ENCODE data around the gene FUOM. TPM values are rescaled to one million over a fixed set of nuclear protein-coding genes. Genes with fewer than 3 reads are reported as not detected.

Gene FUOM
- total RNA-seq, 3 donors from 2014 or later, result 13.8 to 31.5 (median 31.2) TPM

GRCh38 chr10:133396035-133396624, 38.3 kb upstream of the FUOM start:
- intact Hi-C loops (cut with DNase I; ENCODE audit: low total_unique reads), result no loop called here
- Histone ChIP-seq H3K27ac (no peak overlapping the region), H3K27me3 (no peaks in the 10 kb centered on the region), H3K36me3 (no peaks in the 10 kb centered on the region), H3K9me3 (no peaks in the 10 kb centered on the region), H3K4me1 (peaks cover 3 to 8% of the 10 kb centered on the region in 2 donors), H3K4me3 (no peak overlapping the region)
- DNase-seq (ENCODE audit: low spot score in 2 of 2), result no peak
- TF ChIP-seq CTCF (IDR thresholded peaks at IDR 0.05) (no peak), POLR2A (IDR thresholded peaks at IDR 0.05) (no peak), POLR2AphosphoS5 (IDR thresholded peaks at IDR 0.05) (no peak)

GRCh38 chr10:133394801-133395221, 37.0 kb upstream of the FUOM start:
- DNase-seq (ENCODE audit: low spot score in 2 of 2), result no peak
- Histone ChIP-seq H3K27ac (peak overlapping the region in 1 of 2 donors; percentile 91), H3K36me3 (no peaks in the 10 kb centered on the region), H3K4me3 (peak overlapping the region; percentile 74 to 96 (median 91)), H3K4me1 (peaks cover 3 to 8% of the 10 kb centered on the region in 2 donors), H3K27me3 (no peaks in the 10 kb centered on the region), H3K9me3 (no peaks in the 10 kb centered on the region)
- intact Hi-C loops (cut with DNase I; ENCODE audit: low total_unique reads), result no loop called here
- no peak for TF ChIP-seq CTCF (IDR thresholded peaks at IDR 0.05)
- TF ChIP-seq POLR2A (IDR thresholded peaks at IDR 0.05), result no peak

- peak; percentile 71 to 86 for DNase-seq (ENCODE audit: low spot score in 2 of 2)
- Histone ChIP-seq H3K27ac (peak within 1 kb of the TSS; percentile 58 to 91), H3K27me3 (no peaks in the 10 kb centered on the region), H3K4me1 (peaks cover 3 to 8% of the 10 kb centered on the region in 2 donors), H3K9me3 (no peaks in the 10 kb centered on the region), H3K4me3 (peak within 1 kb of the TSS; percentile 74 to 96 (median 91)), H3K36me3 (no peaks in the 10 kb centered on the region)
- intact Hi-C loops (cut with DNase I; ENCODE audit: low total_unique reads), result no loop called here
- TF ChIP-seq POLR2A (IDR thresholded peaks at IDR 0.05) (peak; percentile 57), CTCF (IDR thresholded peaks at IDR 0.05) (no peak), POLR2AphosphoS5 (IDR thresholded peaks at IDR 0.05) (peak; percentile 68 to 87 (median 85))
These were observed 36.3 kb upstream of the FUOM start, which contains the start of gene MTG1 for GRCh38 chr10:133394064-133394663. Gene MTG1, plus strand, starts transcription at chr10:133394157. Its CDS starts 64 bp downstream, at chr10:133394221.

- intact Hi-C loops (cut with DNase I; ENCODE audit: low total_unique reads), result no loop called here
- peak overlapping the region; percentile 58 to 91 for H3K27ac ChIP-seq
- no peaks in the 10 kb centered on the region for H3K27me3 ChIP-seq
- H3K9me3 ChIP-seq, result no peaks in the 10 kb centered on the region
- peak overlapping the region; percentile 74 to 96 (median 91) for H3K4me3 ChIP-seq
- peaks cover 3 to 8% of the 10 kb centered on the region in 2 donors for H3K4me1 ChIP-seq
- TF ChIP-seq CTCF (IDR thresholded peaks at IDR 0.05) (no peak), POLR2AphosphoS5 (IDR thresholded peaks at IDR 0.05) (no peak), POLR2A (IDR thresholded peaks at IDR 0.05) (no peak)
- no peak for DNase-seq (ENCODE audit: low spot score in 2 of 2)
- no peaks in the 10 kb centered on the region for H3K36me3 ChIP-seq
These were observed 35.7 kb upstream of the FUOM start for GRCh38 chr10:133393401-133394063.
